HG03520 (cell line): ENCODE results near the gene RPS25.
A peak's percentile ranks its signal among the peaks of the same experiment; 100 is the strongest.
"Not testable (repeated sequence)": the region's sequence is repeated elsewhere in the genome, so short reads cannot be mapped to it uniquely, and the experiment has no call there.

Source experiments
- ATAC-seq: cut with Tn5 transposase; IDR thresholded peaks from one replicate; pipeline ENCODE4 v1.9.1; 2021; ENCODE audit warnings: mild to moderate bottlenecking, moderate library complexity; ENCODE audit not compliant: unreplicated experiment

RPS25 gene

GRCh38 chr11:119039471-119039870 is 21.3 kb upstream of the RPS25 start:
- not testable (repeated sequence) for ATAC-seq

GRCh38 chr11:119038884-119039283 is 20.7 kb upstream of the RPS25 start:
- ATAC-seq, result no peak

- ATAC-seq, result no peak
Observed at GRCh38 chr11:119034813-119035212, 16.7 kb upstream of the RPS25 start.

- not testable (repeated sequence) for ATAC-seq
Observed at GRCh38 chr11:119033421-119033820, 15.3 kb upstream of the RPS25 start.

GRCh38 chr11:119031912-119032280 is 13.8 kb upstream of the RPS25 start:
- no peak for ATAC-seq

- peak; percentile 72 for ATAC-seq
Observed at GRCh38 chr11:119030329-119031047, 12.3 kb upstream of the RPS25 start, which contains the start of gene SLC37A4. Gene SLC37A4 (minus strand): TSS chr11:119030877.

- peak; percentile 17 for ATAC-seq
Observed at GRCh38 chr11:119030029-119030328, 11.8 kb upstream of the RPS25 start.

GRCh38 chr11:119029340-119030028 is 11.3 kb upstream of the RPS25 start:
- ATAC-seq, result no peak

GRCh38 chr11:119029069-119029339 is 10.9 kb upstream of the RPS25 start:
- ATAC-seq, result no peak

- no peak for ATAC-seq
Observed at GRCh38 chr11:119028346-119029068, 10.4 kb upstream of the RPS25 start.

GRCh38 chr11:119027561-119028345 is 9.6 kb upstream of the RPS25 start:
- ATAC-seq, result no peak

- ATAC-seq, result no peak
Observed at GRCh38 chr11:119026970-119027369, 8.8 kb upstream of the RPS25 start.

GRCh38 chr11:119025978-119026766 is 8.0 kb upstream of the RPS25 start:
- no peak for ATAC-seq

GRCh38 chr11:119025541-119025940 is 7.4 kb upstream of the RPS25 start:
- no peak for ATAC-seq

GRCh38 chr11:119025099-119025473 is 6.9 kb upstream of the RPS25 start:
- ATAC-seq, result no peak

GRCh38 chr11:119024430-119025098 is 6.4 kb upstream of the RPS25 start:
- no peak for ATAC-seq

GRCh38 chr11:119023741-119024140 is 5.6 kb upstream of the RPS25 start:
- ATAC-seq, result no peak

GRCh38 chr11:119021631-119022030 is 3.5 kb upstream of the RPS25 start:
- no peak for ATAC-seq

GRCh38 chr11:119019996-119020395 is 1.9 kb upstream of the RPS25 start:
- ATAC-seq, result no peak

GRCh38 chr11:119017377-119017776 is 766 bp downstream of the RPS25 start:
- ATAC-seq, result not testable (repeated sequence)
